ENCODE measurements around the gene ARPC5L.
"Not testable (repeated sequence)": the region's sequence is repeated elsewhere in the genome, so short reads cannot be mapped to it uniquely, and the experiment has no call there.

Gene ARPC5L

DNA sequence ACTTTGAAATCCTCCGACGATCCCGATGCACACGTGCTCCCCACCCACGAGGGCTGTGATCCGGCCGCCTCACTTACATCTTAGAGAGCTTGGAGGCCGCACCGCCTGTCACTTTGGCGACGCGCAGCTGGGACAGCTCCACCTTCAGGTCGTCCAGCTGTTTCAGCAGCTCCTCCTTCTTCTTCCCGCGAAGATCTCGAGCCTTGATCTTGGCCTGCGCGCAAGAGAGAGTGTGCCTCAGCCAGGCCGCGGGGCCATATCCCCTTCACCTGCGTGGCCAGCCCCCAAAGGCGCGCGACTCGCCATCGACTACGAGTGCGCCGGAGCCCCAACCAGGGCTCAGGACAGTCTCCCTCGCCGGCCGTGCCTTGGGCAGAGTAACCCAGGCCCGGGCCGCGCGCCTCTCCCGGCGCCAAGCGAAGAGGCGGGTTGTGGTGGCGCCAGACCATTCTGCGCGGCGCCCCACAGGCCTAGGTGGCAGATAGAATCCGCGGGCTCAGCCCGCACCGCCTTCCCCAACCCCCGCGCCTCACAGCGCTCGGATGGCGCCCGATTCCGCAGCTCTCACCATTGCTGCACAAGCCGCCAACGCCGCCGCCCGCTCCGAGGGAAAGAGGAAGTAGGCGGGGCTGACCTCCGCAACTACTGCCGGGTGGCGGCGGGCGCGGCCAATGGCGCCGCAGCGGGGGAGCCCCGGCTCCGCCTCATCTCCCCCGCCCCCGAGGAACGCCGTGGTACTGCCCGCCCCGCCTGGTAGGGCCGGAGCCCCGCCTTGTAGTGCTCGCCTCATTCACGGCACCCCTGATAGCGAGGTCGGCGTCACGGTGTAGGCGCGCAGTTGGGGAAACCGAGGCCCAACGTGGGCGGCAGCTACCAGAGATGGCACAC, at the start of gene ARPC5L, which contains the start of gene RPL35:
Gene ARPC5L, plus strand, starts transcription at position 789 of the 888 bp plus-strand sequence. CDS start 7,161 bp downstream, outside the sequence.
Gene RPL35, minus strand, starts transcription at position 616 of the 888 bp plus-strand sequence. Its CDS starts 45 bp downstream, at position 571.
- in situ Hi-C loops (cut with MboI; ENCODE audit: low pct_unique_long_range_greater_than_20kb, low sequenced_read_pairs): loop anchor here (25.0 kb wide), 1 partner anchor 526 kb away; no protein-coding TSS in a partner anchor
- peak; percentile 94 for DNase-seq

DNA sequence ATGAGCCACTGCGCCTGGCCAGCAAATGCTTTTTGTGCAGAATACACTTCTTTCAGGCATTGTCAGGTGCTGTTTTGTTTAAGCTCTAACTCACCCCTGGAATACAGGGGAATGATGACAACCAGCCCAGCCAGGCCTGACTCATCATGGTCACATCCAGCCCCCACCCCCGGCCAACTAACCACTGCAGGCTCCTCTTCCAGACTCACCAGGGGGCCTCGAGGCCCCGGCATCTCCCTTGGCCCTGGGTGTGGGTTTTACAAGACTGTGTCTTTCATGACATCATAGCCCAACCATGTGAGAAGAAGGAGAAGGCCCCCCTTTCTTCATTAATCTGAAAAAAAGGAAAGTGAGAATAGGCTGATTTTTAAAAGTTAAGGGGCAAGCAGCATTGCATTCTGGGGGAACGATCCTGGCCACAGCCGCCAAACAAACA, 49.5 kb upstream of the ARPC5L start:
- in situ Hi-C loops (cut with MboI; ENCODE audit: low pct_unique_long_range_greater_than_20kb, low sequenced_read_pairs): no loop called here
- peak; percentile 23 for DNase-seq

DNA sequence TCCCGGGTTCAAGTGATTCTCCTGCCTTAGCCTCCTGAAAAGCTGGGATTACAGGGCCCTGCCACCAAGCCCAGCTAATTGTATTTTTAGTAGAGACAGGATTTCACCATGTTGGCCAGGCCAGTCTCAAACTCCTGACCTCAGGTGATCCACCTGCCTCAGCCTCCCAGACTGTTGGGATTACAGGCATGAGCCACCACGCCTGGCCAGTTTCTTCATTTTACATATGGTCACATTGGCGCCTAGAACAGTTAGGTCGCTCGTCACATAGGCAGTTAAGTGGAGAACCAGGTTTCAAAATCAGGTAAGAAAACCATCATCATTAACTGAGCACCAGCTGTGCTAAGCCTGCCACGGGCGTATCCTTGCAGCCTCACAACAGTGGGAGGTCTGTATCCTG, 48.9 kb upstream of the ARPC5L start:
- in situ Hi-C loops (cut with MboI; ENCODE audit: low pct_unique_long_range_greater_than_20kb, low sequenced_read_pairs): no loop called here
- no peak for DNase-seq

DNA sequence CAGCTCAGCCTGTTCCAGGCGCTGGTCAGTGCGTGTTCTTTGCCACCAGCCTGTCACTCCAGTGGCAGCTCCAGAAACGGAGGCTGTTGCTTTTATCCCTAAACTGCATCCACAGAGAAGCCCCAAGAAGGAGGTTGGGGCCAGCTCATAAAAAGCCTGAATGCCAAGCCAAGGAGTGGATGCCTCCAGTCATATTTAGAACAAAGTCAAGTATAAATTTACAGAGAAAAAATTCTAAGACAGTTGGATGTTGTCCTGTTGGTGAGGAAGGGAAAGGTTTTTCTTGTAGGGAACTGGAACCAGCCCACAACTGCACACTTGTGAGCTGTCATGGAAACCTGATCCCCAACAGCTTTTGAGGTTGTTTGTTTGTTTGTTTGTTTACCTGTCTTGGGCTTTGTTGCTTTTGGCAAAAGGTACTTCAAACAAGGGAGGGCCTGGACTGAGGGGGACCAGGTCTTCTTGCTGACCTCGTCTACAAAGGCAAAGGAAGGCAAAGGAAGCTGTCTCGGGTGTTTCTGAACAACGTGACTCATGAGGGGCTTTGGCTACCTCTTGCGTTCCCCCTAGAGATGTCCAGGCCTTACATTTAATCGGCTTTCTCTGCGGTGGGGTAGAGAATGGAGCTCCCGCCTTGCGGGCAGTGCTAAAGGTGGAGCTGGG, 48.3 kb upstream of the ARPC5L start:
- in situ Hi-C loops (cut with MboI; ENCODE audit: low pct_unique_long_range_greater_than_20kb, low sequenced_read_pairs): no loop called here
- DNase-seq: no peak

DNA sequence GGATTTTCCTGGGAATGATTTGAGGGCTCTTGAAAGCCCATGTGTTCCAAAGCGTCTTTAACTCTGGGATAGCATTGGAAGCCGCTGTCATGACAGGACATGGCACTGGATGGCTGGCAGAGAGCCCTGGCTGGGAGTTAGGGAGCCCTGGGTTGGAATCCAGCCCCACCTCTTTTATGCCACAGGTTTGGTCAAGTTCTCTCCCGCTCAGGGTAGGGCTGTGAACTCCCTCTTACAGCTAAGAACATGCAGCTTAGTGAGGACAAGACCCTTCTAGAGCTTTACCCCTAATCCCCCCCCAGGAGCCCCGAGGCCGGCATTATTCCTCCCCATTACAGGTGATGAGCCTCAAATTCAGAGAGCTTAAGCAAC, 47.8 kb upstream of the ARPC5L start:
- in situ Hi-C loops (cut with MboI; ENCODE audit: low pct_unique_long_range_greater_than_20kb, low sequenced_read_pairs): no loop called here
- DNase-seq: no peak

DNA sequence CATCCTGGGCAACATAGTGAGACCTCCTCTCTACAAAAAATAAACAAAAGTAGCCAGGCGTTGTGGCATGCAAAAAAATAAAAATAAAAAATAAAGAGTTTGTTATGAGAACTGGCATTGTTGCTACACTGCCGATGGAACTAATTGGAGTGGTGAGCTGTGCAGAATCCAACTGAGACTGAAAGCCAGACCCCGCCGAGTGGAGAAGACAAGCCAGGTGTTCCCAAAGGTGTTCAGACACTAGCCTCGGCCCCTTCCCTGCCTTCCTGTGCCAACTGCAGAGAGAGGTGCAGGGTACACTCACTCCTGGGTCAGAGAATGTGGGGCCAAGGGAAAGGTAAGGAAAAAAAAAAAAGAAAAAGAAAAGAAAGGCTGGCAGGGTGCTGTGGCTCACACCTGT, 46.3 kb upstream of the ARPC5L start:
- in situ Hi-C loops (cut with MboI; ENCODE audit: low pct_unique_long_range_greater_than_20kb, low sequenced_read_pairs): no loop called here
- no peak for DNase-seq

DNA sequence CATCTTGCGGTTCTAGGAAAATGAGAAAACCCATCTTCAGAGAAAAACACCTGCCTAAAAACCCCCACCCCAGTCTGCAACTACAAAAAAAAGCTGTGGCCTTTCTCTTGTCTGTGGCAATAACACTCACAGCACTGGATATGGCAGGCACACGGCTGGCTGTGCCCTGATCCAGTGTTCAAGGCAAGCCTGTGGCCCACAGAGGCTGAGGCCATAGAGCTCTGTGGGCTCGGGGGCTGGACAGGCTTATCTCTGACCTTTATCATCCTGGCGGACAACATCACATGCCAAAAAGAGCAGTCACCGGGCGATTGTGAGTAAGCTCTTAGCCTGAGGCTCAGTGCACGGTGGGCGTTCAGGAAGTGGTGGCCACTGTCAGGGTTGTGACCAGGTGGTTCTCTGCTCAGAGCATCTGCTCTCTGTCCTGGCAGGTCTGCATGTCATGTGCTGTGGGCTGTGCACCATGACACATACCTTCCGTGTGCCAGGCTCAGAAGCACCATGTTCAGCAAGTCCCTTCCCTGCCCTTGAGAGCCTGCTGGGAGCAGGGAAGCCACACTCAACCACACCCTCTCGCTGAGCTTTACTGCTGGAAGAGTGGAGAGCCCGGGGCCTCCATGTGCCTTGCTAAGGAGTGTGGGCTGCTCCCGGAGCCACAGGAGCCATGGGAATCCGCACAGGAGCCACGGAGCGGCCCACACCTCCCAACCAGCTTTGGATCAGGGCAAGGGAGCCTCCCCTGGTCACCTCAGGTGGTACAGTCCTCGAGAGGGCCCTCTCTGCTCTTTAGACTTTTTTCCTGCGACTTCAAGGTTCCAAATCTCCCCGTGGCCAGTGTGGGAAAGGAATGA, 43.3 kb upstream of the ARPC5L start:
- peak; percentile 27 for DNase-seq
- in situ Hi-C loops (cut with MboI; ENCODE audit: low pct_unique_long_range_greater_than_20kb, low sequenced_read_pairs): no loop called here

DNA sequence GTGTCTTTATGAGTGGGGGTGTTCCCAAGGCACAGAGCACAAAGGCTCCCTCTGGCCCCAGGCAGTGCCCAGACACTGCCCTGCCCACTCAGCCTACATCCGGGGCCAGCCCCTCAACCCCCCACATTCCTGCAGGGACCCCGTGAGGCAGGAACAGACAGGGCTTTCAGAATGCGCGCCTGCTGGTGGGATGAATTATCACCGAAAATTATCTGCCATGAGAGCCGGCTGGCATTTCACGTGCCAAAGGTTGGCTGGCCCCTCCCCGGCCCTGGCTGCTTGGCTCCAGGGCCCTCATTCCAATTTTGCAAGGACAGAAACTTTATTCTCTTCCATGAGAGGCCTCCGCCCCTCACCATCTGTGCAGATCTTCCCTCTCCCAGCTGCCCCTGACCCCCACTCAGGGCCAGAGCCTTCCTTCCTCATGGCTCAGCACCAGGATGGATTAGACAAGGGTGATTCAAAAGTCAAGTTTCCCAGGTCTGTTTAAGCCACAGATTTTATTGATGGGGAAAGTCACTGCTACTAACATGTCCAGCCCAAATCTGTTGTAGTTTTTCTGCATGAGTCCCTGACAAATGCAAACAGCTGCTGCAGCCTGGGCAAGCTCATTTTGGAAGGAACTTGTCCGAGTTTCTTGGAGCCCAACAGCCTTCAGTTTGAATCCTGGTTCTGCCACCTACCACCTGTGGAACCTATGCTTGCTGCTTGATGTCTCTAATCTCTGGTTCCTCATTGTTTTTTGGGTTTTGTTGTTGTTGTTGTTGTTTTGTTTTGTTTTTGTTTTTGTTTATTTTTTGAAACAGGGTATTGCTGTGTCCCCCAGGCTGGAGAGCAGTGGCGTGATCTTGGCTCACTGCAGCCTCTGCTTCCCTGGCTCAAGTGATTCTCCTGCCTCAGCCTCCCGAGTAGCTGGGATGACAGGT, 41.0 kb upstream of the ARPC5L start:
- in situ Hi-C loops (cut with MboI; ENCODE audit: low pct_unique_long_range_greater_than_20kb, low sequenced_read_pairs): no loop called here
- no peak for DNase-seq

DNA sequence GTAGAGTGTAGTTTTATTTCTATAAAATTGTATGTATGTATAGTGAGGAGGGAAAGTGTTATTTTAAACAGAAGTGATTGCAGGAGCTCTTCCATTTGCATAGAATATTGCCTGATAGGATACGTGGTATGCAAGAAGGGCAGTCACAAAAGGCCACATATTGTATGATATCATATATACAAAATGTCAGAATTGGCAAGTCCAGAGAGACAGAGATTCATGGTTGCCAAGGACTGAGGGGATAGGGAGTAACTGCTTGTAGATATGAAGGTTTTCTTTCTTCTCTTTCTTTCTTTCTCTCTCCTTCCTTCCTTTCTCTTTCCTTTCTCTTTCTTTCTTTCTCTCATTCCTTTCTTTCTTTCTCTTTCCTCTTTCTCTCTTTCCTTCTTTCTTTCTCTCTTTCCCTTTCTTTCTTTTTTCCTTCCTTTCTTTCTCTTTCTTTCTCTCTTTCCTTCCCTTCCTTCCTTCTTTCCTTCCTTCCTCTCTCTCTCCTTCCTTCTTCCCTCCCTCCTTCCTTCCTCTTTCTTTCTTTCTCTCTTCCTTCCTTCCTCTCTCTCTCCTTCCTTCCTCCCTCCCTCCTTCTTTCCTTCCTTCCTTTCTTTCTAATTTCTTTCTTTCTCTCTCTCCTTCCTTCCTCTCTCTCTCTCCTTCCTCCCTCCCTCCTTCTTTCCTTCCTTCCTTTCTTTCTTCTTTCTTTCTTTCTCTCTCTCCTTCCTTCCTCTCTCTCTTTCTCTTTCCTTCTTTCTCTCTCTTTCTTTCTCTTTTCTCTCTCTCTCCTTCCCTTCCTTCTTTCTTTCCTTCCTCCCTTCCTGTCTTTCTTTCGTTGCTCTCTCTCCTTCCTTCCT, 33.2 kb upstream of the ARPC5L start:
- in situ Hi-C loops (cut with MboI; ENCODE audit: low pct_unique_long_range_greater_than_20kb, low sequenced_read_pairs): no loop called here
- no peak for DNase-seq

DNA sequence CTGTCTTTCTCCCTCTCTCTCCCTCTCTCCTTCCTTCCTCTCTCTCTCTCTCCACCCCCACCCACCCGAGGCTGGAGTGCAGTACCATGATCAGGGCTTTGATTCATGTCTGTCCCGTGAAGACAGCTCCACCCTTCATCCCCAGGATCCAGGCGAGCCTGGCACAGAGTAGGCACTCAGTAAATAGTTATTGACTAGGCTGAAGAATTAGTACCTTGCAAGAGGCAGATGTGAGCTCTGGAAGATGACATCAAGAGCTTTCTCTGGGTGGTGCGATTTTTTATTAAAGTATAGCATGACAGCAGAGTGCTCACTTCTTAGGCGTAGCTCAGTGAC, 32.6 kb upstream of the ARPC5L start:
- no peak for DNase-seq
- in situ Hi-C loops (cut with MboI; ENCODE audit: low pct_unique_long_range_greater_than_20kb, low sequenced_read_pairs): no loop called here

DNA sequence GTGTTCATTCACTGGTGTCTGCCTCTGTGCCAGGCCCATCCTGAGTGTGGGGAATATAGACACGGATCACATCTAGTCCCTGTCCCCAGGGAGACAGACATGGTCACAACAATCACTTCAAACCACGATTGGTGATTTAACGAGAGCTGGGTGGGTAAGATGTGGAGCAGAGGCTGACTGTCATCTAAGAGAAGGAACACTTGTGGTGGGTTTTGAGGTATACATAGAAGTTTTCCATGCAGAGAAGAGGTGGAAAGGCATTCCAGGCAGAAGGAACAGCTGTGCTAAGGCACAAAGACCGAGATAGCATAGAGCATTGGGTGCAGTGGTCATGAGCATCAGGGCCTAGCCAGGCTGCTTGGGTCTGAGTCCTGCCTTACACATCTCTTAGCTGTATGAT, 31.3 kb upstream of the ARPC5L start:
- no peak for DNase-seq
- in situ Hi-C loops (cut with MboI; ENCODE audit: low pct_unique_long_range_greater_than_20kb, low sequenced_read_pairs): no loop called here

DNA sequence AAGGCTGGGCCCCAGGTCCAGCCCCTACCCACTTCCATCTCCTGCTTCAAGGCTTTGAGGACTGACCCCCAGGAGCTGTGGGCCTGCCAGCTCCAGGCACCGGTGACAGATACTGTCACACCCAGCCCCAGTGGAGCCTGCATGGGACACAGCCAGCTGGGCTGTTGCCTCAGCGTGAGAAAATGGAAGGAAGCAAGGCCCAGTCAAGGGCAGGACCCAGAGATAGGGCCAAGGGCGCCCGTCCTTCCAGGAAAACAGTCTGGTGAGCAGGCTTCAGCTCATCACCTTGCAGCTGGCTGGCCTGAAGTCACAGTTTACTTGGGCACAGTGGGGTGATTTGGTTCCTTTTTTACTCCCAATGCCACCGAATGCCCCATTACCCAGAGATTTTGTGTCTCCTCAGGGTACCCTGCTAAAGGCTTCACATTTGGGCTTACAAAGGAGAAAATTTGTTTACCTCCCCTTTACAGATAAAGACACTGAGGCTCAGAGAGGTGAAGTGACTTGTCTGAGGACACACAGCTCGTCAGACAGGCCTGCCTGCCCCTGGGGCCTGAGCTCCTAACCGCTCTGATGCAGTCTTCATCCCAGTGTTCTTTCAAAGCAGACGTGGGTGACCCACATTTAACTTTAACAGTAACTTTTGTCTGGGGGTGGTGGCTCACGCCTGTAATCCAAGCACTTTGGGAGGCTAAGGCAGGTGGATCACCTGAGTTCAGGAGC, 30.1 kb upstream of the ARPC5L start:
- no peak for DNase-seq
- in situ Hi-C loops (cut with MboI; ENCODE audit: low pct_unique_long_range_greater_than_20kb, low sequenced_read_pairs): no loop called here

DNA sequence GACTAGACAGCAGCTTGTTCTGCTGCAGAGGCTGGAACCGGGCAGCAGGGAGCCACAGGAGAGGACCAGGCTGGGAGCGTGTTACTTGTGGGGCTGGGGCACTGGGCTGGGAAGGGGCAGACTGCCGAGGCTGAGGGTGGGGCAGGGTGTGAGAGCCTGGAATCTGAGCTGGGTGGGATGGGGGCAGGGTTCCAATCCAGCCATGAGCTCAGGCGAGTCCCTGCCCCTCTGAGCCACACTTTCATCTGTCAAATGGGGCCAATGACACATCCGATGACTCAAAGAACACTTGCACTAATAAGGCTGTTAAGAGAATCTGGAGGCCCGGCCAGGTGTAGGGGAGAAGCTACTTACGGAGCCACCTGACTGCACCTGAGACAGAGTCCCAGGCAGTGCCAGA, 27.3 kb upstream of the ARPC5L start:
- DNase-seq: no peak
- in situ Hi-C loops (cut with MboI; ENCODE audit: low pct_unique_long_range_greater_than_20kb, low sequenced_read_pairs): no loop called here

DNA sequence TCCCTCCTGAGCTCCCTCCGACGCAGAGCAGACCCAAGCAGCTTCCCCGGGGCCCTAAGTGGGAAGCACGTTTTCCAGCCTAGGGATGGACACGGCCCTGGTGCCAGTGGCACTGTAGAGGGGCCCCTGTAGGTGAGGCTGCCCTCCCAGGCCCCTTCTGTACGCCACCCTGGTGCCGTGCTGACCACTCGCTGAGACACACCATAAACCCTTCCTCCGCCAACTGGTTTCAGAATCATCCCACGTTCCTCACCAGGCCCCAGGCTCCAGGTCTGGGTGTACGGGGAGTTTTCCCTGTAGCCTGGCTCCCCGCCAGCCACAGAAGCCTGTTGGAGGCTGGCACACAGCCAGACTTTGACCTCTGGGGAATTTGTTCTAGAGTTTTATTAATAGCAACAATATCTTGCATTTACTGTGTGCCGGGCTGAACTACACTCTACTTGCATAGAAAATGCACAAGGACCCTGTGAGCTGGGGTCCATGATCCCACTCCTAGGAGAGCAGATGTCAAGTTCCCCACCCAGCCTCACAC, 26.8 kb upstream of the ARPC5L start:
- in situ Hi-C loops (cut with MboI; ENCODE audit: low pct_unique_long_range_greater_than_20kb, low sequenced_read_pairs): no loop called here

DNA sequence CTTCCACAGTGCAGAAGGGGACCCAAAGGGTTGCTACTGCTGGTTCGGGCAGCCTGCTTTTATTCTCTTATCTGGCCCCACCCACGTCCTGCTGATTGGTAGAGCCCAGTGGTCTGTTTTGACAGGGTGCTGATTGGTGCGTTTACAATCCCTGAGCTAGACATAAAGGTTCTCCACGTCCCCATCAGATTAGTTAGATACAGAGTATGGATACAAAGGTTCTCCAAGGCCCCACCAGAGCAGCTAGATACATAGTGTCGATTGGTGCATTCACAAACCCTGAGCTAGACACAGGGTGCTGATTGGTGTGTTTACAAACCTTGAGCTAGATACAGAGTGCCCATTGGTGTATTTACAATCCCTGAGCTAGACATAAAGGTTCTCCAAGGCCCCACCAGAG, 23.8 kb upstream of the ARPC5L start:
- DNase-seq; in situ Hi-C loops (cut with MboI; ENCODE audit: low pct_unique_long_range_greater_than_20kb, low sequenced_read_pairs): not testable (repeated sequence)

More for the DNA sequence above, 26.8 kb upstream of the ARPC5L start:
- no peak for DNase-seq

DNA sequence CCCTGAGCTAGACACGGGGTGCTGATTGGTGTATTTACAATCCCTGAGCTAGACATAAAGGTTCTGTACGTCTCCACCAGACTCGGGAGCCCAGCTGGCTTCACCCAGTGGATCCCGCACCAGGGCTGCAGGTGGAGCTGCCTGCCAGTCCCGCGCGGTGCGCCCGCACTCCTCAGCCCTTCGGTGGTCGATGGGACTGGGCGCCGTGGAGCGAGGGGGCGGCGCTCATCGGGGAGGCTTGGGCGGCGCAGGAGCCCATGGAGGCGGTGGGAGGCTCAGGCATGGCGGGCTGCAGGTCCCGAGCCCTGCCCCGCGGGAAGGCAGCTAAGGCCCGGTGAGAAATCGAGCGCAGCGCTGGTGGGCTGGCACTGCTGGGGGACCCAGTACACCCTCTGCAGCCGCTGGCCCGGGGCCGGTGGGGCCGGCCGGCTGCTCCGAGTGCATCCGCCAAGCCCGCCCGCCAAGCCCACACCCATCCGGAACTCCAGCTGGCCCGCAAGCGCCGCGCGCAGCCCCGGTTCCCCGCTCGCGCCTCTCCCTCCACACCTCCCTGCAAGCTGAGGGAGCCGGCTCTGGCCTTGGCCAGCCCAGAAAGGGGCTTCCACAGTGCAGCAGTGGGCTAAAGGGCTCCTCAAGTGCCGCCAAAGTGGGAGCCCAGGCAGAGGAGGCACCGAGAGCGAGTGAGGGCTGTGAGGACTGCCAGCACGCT, 23.2 kb upstream of the ARPC5L start:
- DNase-seq; in situ Hi-C loops (cut with MboI; ENCODE audit: low pct_unique_long_range_greater_than_20kb, low sequenced_read_pairs): not testable (repeated sequence)
